CD4-positive, alpha-beta T cell (primary cell): Measurements from ENCODE around the gene ERI3. TPM values are rescaled to one million over a fixed set of nuclear protein-coding genes. Genes with fewer than 3 reads are reported as not detected.

ENCODE experiments used
- ATAC-seq: fragments of 200-7000 bp; cut with Tn5 transposase; one replicate; pipeline ENCODE4 v1.10.0; 2022; ENCODE audit warnings: mild to moderate bottlenecking; ENCODE audit not compliant: poor library complexity
- CTCF ChIA-PET: fragments of 350-600 bp; sonication (Branson Sonifier 250); formaldehyde crosslinking; loops from one replicate; lab custom pipeline; 2021; ENCODE audit warnings: antibody characterized with exemption, inconsistent platforms; lab: Charles Lee
- POLR2A ChIA-PET: fragments of 350-600 bp; sonication (Branson Sonifier 250); formaldehyde crosslinking; loops from one replicate; lab custom pipeline; 2021; ENCODE audit warnings: antibody characterized with exemption, inconsistent platforms; lab: Charles Lee
- DNase-seq, 14 experiments: peaks; one replicate each; pipeline ENCODE4 v3.0.0-alpha.2; 2013 to 2020; ENCODE audit warnings: mixed read lengths in 2 of 14
- H3K27ac ChIP-seq, 2 donors: one replicate each; pipeline versions ENCODE4 v1.5.1 to v1.7.0; 2013; ENCODE audit warnings: low read length in 2 of 2, low read depth in 1 of 2, mild to moderate bottlenecking in 1 of 2
- H3K27me3 ChIP-seq, 2 experiments: 1 replicate in 1 of 2; 2 replicates in 1 of 2; pipeline versions ENCODE4 v1.6.1 to v1.7.0; 2013; ENCODE audit warnings: low read length in 2 of 2, control low read depth in 1 of 2, mild to moderate bottlenecking in 1 of 2, moderate library complexity in 1 of 2; ENCODE audit not compliant: insufficient read depth in 2 of 2, control insufficient read depth in 1 of 2
- H3K36me3 ChIP-seq: one replicate; pipeline ENCODE4 v1.6.1; 2013; ENCODE audit warnings: low read length, control low read depth; ENCODE audit not compliant: insufficient read depth
- H3K4me1 ChIP-seq: one replicate; pipeline ENCODE4 v1.6.1; 2013; ENCODE audit warnings: low read length, control low read depth; ENCODE audit not compliant: insufficient read depth
- H3K4me3 ChIP-seq: one replicate; pipeline ENCODE4 v1.5.1; 2013; ENCODE audit warnings: mild to moderate bottlenecking, low read length, moderate library complexity
- H3K9me3 ChIP-seq, 2 experiments: 1 replicate in 1 of 2; 2 replicates in 1 of 2; pipeline versions ENCODE4 v1.6.1 to v1.7.0; 2013; ENCODE audit warnings: low read length in 2 of 2, mild to moderate bottlenecking in 2 of 2, control low read depth in 1 of 2, moderate library complexity in 1 of 2; ENCODE audit not compliant: control insufficient read depth in 1 of 2, insufficient read depth in 1 of 2
- H3K27ac Mint-ChIP-seq: one replicate; pipeline ENCODE4 v1.8.0; 2020; ENCODE audit warnings: mixed read lengths
- H3K27me3 Mint-ChIP-seq: one replicate; pipeline ENCODE4 v1.8.0; 2021; ENCODE audit warnings: mixed read lengths
- H3K36me3 Mint-ChIP-seq: one replicate; pipeline ENCODE4 v1.8.0; 2021; ENCODE audit warnings: low read depth, mixed read lengths
- H3K4me1 Mint-ChIP-seq: one replicate; pipeline ENCODE4 v1.8.0; 2021; ENCODE audit warnings: low read depth, mixed read lengths
- H3K4me3 Mint-ChIP-seq: one replicate; pipeline ENCODE4 v1.8.0; 2020; ENCODE audit warnings: mild to moderate bottlenecking, mixed read lengths
- H3K9me3 Mint-ChIP-seq: one replicate; pipeline ENCODE4 v1.8.0; 2020; ENCODE audit warnings: mixed read lengths
- CTCF ChIP-seq: fragments of 200-600 bp; IDR thresholded peaks from one replicate; pipeline ENCODE4 v1.8.0; 2022; ENCODE audit warnings: antibody characterized with exemption, mild to moderate bottlenecking
- intact Hi-C, 2 experiments: fragments of 100-400 bp; cut with DNase I in 1 of 2; cut with micrococcal nuclease in 1 of 2; formaldehyde crosslinking; loops; one replicate each; pipeline versions ENCODE4 v1.15.1 to v1.9.0; 2023 to 2025; cut with DNase I, micrococcal nuclease
- total RNA-seq, 174 experiments: library from RNA in 2 of 174; stranded (reverse) in 2 of 174; gene quantifications; one replicate each; pipeline ENCODE4 v1.2.3 and lab custom pipeline; 2021 to 2026

The ERI3 gene
- total RNA-seq, 2 experiments from 2014 or later = 19.7 to 20.7 TPM

- CTCF ChIA-PET = no interaction called here
- Histone ChIP-seq H3K9me3 (no peaks in the 10 kb centered on the region), H3K27me3 (no peaks in the 10 kb centered on the region), H3K4me1 (peaks cover 19% of the 10 kb centered on the region), H3K27ac (no peak overlapping the region), H3K36me3 (no peaks in the 10 kb centered on the region), H3K4me3 (peak overlapping the region; percentile 18)
- ATAC-seq = no peak
- POLR2A ChIA-PET = interaction anchor here (1.2 kb wide), 1 partner anchor 276 kb away, joined by 4 read pairs; no protein-coding TSS in a partner anchor
- Mint-ChIP-seq H3K27ac (peak overlapping the region; percentile 63), H3K4me1 (peaks cover 45% of the 10 kb centered on the region), H3K27me3 (no peaks in the 10 kb centered on the region), H3K4me3 (peak overlapping the region; percentile 94), H3K9me3 (no peaks in the 10 kb centered on the region), H3K36me3 (peaks cover 5% of the 10 kb centered on the region)
- intact Hi-C loops = loop anchor here in 1 of 2 experiments (2.0 to 10.0 kb wide), 6 partner anchors 275 to 1839 kb away; partner anchors contain the start of genes ARMH1, ATP6V0B, B4GALT2 and CFAP57
- peak in 2 of 14 experiments; percentile 3 to 19 for DNase-seq
- no peak for TF ChIP-seq CTCF
Measured at GRCh38 chr1:44355582-44356305, 687 bp upstream of the ERI3 start.

DNA sequence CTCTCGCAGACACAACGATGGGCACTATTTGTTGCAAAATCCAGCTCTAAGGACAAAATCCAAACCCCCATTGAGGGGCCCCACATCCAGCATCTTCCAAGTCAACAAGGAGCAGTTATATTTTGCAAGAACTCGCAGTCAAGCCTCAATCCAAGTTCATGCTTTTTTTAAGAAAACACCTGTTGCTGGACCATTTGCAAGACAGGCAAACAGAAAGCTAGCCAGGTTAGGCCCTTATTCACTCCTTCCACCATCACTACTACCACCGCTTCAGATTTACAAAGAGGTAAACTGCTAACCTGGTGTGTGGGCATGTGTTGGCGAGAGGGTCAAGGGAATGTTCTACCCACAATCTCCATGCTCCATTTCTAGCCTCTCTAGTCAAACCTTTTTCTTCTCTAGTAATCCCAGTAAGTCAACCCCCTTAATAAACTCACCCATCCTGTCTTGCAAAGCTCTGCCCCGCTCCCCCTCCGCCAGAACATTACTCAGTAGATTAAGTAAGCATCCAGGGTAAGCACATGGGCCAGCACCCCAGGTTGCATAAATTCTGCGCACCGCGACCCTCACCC, 703 bp downstream of the ERI3 start:
- peak overlapping the region; percentile 92 for H3K4me3 Mint-ChIP-seq
- DNase-seq (peak in 2 of 14 experiments; percentile 4 to 7), ATAC-seq (no peak)
- intact Hi-C loops = loop anchor here in 1 of 2 experiments (5.0 to 10.0 kb wide), 6 partner anchors 320 to 1840 kb away; partner anchors contain the start of genes ARMH1, ATP6V0B, B4GALT2 and CFAP57
- no peaks in the 10 kb centered on the region for H3K27me3 Mint-ChIP-seq
- POLR2A ChIA-PET = interaction anchor here (1.3 kb wide), 1 partner anchor 116 kb away, joined by 3 read pairs; no protein-coding TSS in a partner anchor
- peak overlapping the region; percentile 63 for H3K27ac Mint-ChIP-seq
- H3K36me3 Mint-ChIP-seq = peaks cover 5% of the 10 kb centered on the region
- Histone ChIP-seq H3K27ac (peak overlapping the region in 1 of 2 donors; percentile 29), H3K4me3 (peak overlapping the region; percentile 80), H3K27me3 (no peaks in the 10 kb centered on the region), H3K4me1 (peaks cover 19% of the 10 kb centered on the region), H3K36me3 (no peaks in the 10 kb centered on the region), H3K9me3 (no peaks in the 10 kb centered on the region)
- TF ChIP-seq CTCF = no peak
- H3K9me3 Mint-ChIP-seq = no peaks in the 10 kb centered on the region
- CTCF ChIA-PET = interaction anchor here (1.9 kb wide), 1 partner anchor 8 kb away, joined by 3 read pairs; no protein-coding TSS in a partner anchor
- H3K4me1 Mint-ChIP-seq = peaks cover 45% of the 10 kb centered on the region

DNA sequence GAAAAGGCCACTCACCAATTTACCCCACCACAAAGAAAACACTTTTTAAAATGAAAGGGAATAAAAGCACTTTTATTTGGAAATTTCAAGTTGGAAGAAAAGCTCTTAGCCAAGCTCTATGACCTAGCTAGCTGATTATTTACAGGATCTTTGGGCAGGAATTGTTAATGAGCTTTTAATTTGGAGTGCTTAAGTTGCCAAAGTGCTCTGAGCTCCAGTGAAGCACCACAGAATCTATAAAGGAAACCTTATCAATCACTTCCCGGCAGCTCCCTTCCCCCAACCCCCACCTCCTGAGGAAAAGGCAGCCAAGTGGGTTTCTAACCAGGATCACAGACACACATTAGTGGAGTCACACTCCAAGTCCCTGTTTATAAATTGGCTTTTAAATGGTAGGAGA, 1.5 kb downstream of the ERI3 start:
- no peak overlapping the region for H3K27ac ChIP-seq
- H3K4me3 Mint-ChIP-seq = peak overlapping the region; percentile 92
- ATAC-seq (no peak), DNase-seq (no peak)
- ChIA-PET POLR2A (interaction anchor here (1.1 to 1.3 kb wide), 2 partner anchors 38 to 115 kb away, joined by 3 read pairs; no protein-coding TSS in a partner anchor), CTCF (interaction anchor here (1.9 kb wide), 1 partner anchor 9 kb away, joined by 3 read pairs; no protein-coding TSS in a partner anchor)
- H3K27ac Mint-ChIP-seq = peak overlapping the region; percentile 24
- H3K4me1 ChIP-seq = peaks cover 19% of the 10 kb centered on the region
- H3K4me1 Mint-ChIP-seq = peaks cover 46% of the 10 kb centered on the region
- no peak overlapping the region for H3K4me3 ChIP-seq
- no peaks in the 10 kb centered on the region for H3K9me3 ChIP-seq
- no peaks in the 10 kb centered on the region for H3K27me3 Mint-ChIP-seq
- no peaks in the 10 kb centered on the region for H3K36me3 ChIP-seq
- no peaks in the 10 kb centered on the region for H3K9me3 Mint-ChIP-seq
- H3K36me3 Mint-ChIP-seq = peaks cover 5% of the 10 kb centered on the region
- no peaks in the 10 kb centered on the region for H3K27me3 ChIP-seq
- TF ChIP-seq CTCF = no peak
- intact Hi-C loops = loop anchor here in 1 of 2 experiments (2.0 to 10.0 kb wide), 7 partner anchors 141 to 1841 kb away; partner anchors contain the start of genes ARMH1, ATP6V0B, B4GALT2 and CFAP57
